Smooth muscle cell (in vitro differentiated cells): Measurements from ENCODE around the gene LGR4. TPM values are rescaled to one million over a fixed set of nuclear protein-coding genes. Genes with fewer than 3 reads are reported as not detected.
"Not testable (repeated sequence)": the region's sequence is repeated elsewhere in the genome, so short reads cannot be mapped to it uniquely, and the experiment has no call there.

Experiments
- DNase-seq: peaks from one replicate; lab custom pipeline; 2025; ENCODE audit not compliant: unreplicated experiment; lab: John Stamatoyannopoulos, UW
- H2AFZ ChIP-seq: fragments of 200-600 bp; sonication (generic); 2 replicates; pipeline ENCODE4 v1.6.0; 2016; ENCODE audit warnings: antibody characterized with exemption, low read depth, mild to moderate bottlenecking
- H3F3A ChIP-seq: fragments of 200-600 bp; sonication (generic); 2 replicates; pipeline ENCODE4 v1.6.0; 2017; ENCODE audit warnings: antibody characterized with exemption, low read depth
- H3K27ac ChIP-seq: fragments of 200-600 bp; sonication (generic); 2 replicates; pipeline ENCODE4 v1.5.1; 2016; ENCODE audit warnings: low read depth, mild to moderate bottlenecking
- H3K27me3 ChIP-seq: fragments of 200-600 bp; sonication (generic); 2 replicates; pipeline ENCODE4 v1.6.1; 2016; ENCODE audit warnings: low read depth, mild to moderate bottlenecking
- H3K36me3 ChIP-seq: fragments of 200-600 bp; sonication (generic); 2 replicates; pipeline ENCODE4 v1.5.1; 2016; ENCODE audit warnings: low read depth
- H3K4me1 ChIP-seq: fragments of 200-600 bp; sonication (generic); 2 replicates; pipeline ENCODE4 v1.5.1; 2016; ENCODE audit warnings: low read depth
- H3K4me2 ChIP-seq: fragments of 200-600 bp; sonication (generic); 2 replicates; pipeline ENCODE4 v1.6.0; 2016; ENCODE audit warnings: mild to moderate bottlenecking
- H3K4me3 ChIP-seq: fragments of 200-600 bp; sonication (generic); 2 replicates; pipeline ENCODE4 v1.5.1; 2016; ENCODE audit warnings: mild to moderate bottlenecking
- H3K79me2 ChIP-seq: fragments of 200-600 bp; sonication (generic); 2 replicates; pipeline ENCODE4 v1.6.0; 2016; ENCODE audit warnings: low read depth, mild to moderate bottlenecking
- H3K9ac ChIP-seq: fragments of 200-600 bp; sonication (generic); 2 replicates; pipeline ENCODE4 v1.6.0; 2016; ENCODE audit warnings: low read depth
- H3K9me3 ChIP-seq: fragments of 200-600 bp; sonication (generic); replicated peaks from 2 replicates; pipeline ENCODE4 v1.5.1; 2016; ENCODE audit warnings: low read depth
- H4K20me1 ChIP-seq: fragments of 200-600 bp; sonication (generic); 2 replicates; pipeline ENCODE4 v1.6.0; 2016; ENCODE audit warnings: low read depth
- WGBS: methylation state at CpG from one replicate; pipeline ENCODE4 v1.1.7; 2016; ENCODE audit warnings: low lambda C conversion rate; 5-methylcytosine and 5-hydroxymethylcytosine counted together
- polyA plus RNA-seq: library from polyadenylated mRNA; unstranded; fragments of >200 nt; fragmentation: Nextera tagmentation; extraction: Ambion mirVana; gene quantifications from 2 replicates; pipeline ENCODE4 v1.2.1, GENCODE V29; 2016
- total RNA-seq: library from RNA; depleted of rRNA; stranded (reverse); fragments of >200 nt; gene quantifications from 2 replicates; pipeline ENCODE4 v1.2.3, GENCODE V29; 2014
- TF ChIP-seq, protein P1 (sequence below): fragments of 200-600 bp; sonication (generic); IDR thresholded peaks from 2 replicates; pipeline ENCODE4 v1.5.1; 2017; ENCODE audit warnings: borderline replicate concordance, mild to moderate bottlenecking, antibody characterized with exemption; ENCODE audit not compliant: insufficient read depth, poor library complexity, severe bottlenecking

LGR4 gene
- total and polyA plus RNA-seq, 2 experiments from 2014 or later = 21.4 to 96.5 TPM

DNA sequence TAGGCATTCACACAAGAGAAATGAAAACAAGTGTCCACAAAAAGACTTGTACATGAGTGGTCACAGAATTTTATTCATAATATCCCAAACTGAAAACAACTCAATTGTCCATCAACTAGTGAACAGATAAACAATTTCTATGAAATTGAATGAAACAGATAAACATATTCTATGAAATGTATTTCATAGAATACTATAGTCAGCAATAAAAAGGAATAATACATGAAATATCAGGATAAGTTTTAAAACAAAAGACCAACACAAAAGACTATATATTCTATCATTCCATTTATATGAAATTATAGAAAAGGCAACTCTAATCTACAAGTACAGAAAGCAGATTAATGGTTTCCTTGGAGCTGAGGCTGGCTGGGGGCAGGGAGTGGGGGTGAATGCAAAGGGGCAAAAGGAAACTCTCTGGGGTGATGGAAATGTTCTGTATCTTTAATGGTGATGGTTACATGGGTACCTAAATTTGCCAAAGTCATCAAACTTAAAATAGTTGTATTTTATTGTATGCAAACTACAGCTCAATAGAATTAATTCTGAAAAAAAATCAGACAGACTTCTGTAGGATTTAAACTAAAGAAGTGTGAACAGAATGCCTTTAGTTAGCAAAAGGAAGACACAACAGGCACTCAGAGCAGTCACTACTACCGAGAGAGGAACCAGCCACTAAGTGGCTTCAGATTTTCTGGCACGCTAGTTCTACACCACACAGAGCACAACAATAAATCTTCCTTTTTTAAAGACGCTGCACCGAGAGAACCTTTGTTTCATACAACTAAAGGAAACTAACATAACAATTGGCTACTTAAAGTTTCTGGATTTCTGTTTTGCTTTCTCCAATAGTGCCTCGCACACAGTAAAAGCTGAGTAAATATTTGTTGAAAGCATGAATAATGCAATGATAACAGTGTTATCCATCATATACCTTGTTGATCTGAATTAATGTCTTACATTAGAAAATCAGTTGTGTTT is 124.9 kb downstream of the LGR4 start:
- H3K4me3 ChIP-seq = peak overlapping the region; percentile 19
- H3K27ac ChIP-seq = no peak overlapping the region
- H2AFZ ChIP-seq = no peak overlapping the region
- H3K9me3 ChIP-seq = no peaks in the 10 kb centered on the region
- no peak overlapping the region for H3K4me2 ChIP-seq
- no peak for DNase-seq
- TF ChIP-seq, protein P1, sequence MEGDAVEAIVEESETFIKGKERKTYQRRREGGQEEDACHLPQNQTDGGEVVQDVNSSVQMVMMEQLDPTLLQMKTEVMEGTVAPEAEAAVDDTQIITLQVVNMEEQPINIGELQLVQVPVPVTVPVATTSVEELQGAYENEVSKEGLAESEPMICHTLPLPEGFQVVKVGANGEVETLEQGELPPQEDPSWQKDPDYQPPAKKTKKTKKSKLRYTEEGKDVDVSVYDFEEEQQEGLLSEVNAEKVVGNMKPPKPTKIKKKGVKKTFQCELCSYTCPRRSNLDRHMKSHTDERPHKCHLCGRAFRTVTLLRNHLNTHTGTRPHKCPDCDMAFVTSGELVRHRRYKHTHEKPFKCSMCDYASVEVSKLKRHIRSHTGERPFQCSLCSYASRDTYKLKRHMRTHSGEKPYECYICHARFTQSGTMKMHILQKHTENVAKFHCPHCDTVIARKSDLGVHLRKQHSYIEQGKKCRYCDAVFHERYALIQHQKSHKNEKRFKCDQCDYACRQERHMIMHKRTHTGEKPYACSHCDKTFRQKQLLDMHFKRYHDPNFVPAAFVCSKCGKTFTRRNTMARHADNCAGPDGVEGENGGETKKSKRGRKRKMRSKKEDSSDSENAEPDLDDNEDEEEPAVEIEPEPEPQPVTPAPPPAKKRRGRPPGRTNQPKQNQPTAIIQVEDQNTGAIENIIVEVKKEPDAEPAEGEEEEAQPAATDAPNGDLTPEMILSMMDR = no peak
- no peak overlapping the region for H3K9ac ChIP-seq
- no peaks in the 10 kb centered on the region for H3F3A ChIP-seq
- H3K79me2 ChIP-seq = no peaks in the 10 kb centered on the region
- H3K27me3 ChIP-seq = no peaks in the 10 kb centered on the region
- peaks cover 32% of the 10 kb centered on the region for H3K4me1 ChIP-seq
- 31% methylated on average over 5 of the region's 5 CpGs for WGBS
- no peaks in the 10 kb centered on the region for H4K20me1 ChIP-seq
- peaks cover 5% of the 10 kb centered on the region for H3K36me3 ChIP-seq

DNA sequence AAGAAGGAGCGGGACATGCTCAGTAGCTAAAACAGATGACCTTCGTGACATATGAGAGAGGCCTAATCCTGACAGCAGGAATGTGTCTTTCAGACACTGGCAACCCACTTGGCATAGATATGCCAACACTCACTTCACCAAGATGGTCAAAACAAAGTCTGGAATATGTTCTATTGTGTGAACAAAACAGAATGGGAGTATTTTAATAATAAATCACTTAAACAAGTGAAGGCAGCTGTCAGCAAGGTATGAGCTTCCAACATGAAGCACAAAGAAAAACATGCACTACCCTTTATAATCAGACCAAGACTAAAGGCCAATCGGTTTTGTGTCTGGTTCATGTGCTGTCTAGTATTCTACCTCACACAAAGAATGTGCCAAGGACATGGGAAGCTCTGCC is 132.6 kb downstream of the LGR4 start:
- H3K4me1 ChIP-seq = no peaks in the 10 kb centered on the region
- H3K4me2 ChIP-seq = no peak overlapping the region
- WGBS = 85% methylated on average over 3 of the region's 3 CpGs
- H4K20me1 ChIP-seq = no peaks in the 10 kb centered on the region
- no peak for DNase-seq
- H3K9ac ChIP-seq = no peak overlapping the region
- H3K79me2 ChIP-seq = no peaks in the 10 kb centered on the region
- no peaks in the 10 kb centered on the region for H3K27me3 ChIP-seq
- no peak overlapping the region for H3K27ac ChIP-seq
- H3F3A ChIP-seq = no peaks in the 10 kb centered on the region
- no peak overlapping the region for H2AFZ ChIP-seq
- TF ChIP-seq, protein P1 = no peak
- no peaks in the 10 kb centered on the region for H3K36me3 ChIP-seq
- H3K4me3 ChIP-seq = no peak overlapping the region
- H3K9me3 ChIP-seq = no peaks in the 10 kb centered on the region

DNA sequence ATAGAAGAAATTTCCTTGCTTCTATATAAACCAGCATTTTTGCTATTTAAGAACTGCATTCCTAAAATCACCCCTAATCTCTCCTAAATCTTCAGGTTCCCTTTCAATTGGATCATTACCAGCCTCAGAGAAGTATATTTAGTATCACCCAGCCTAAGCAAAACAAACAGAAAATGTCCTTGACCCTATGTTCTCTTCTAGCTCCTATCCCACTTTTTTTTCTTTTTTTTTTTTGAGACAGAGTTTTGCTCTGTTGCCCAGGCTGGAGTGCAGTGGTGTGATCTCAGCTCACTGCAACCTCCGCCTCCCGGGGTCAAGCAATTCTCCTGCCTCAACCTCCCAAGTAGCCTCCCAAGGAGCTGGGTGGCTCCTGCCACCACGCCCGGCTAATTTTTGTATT is 137.8 kb downstream of the LGR4 start:
- H3K4me1 ChIP-seq = peaks cover 12% of the 10 kb centered on the region
- not testable (repeated sequence) for H3K27ac ChIP-seq, H2AFZ ChIP-seq, H4K20me1 ChIP-seq, H3K36me3 ChIP-seq, H3K27me3 ChIP-seq, H3K4me2 ChIP-seq, DNase-seq, H3F3A ChIP-seq, H3K4me3 ChIP-seq, H3K79me2 ChIP-seq, H3K9me3 ChIP-seq, H3K9ac ChIP-seq
- WGBS = 94% methylated on average over 4 of the region's 4 CpGs

DNA sequence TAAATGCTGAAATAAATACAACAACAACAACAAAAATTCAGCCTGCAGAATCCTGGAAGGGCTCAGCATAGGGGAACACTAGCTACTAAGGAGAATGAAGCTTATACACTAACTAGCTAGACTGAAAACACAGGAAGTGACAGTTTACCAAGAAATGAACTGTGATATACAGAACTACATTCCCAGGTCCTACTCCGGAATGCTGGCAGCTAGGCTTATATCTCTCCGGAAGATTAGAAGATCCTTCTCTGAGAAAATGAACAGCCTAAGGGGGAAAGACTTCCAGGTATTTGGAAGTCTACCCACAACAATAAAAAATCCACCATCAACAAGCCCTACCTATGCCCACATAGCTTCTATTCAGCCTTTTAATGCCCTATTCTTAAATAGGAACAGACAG is 140.6 kb downstream of the LGR4 start:
- no peak for DNase-seq
- H3K4me3 ChIP-seq = no peak overlapping the region
- H3F3A ChIP-seq = no peaks in the 10 kb centered on the region
- H3K27ac ChIP-seq = peak overlapping the region; percentile 67
- no peaks in the 10 kb centered on the region for H3K27me3 ChIP-seq
- H3K4me1 ChIP-seq = peaks cover 12% of the 10 kb centered on the region
- no peak overlapping the region for H3K9ac ChIP-seq
- H4K20me1 ChIP-seq = no peaks in the 10 kb centered on the region
- H3K4me2 ChIP-seq = peak overlapping the region; percentile 62
- no peaks in the 10 kb centered on the region for H3K79me2 ChIP-seq
- no peaks in the 10 kb centered on the region for H3K36me3 ChIP-seq
- 5% methylated on average over 2 of the region's 2 CpGs for WGBS
- H2AFZ ChIP-seq = peak overlapping the region; percentile 40
- no peaks in the 10 kb centered on the region for H3K9me3 ChIP-seq
- TF ChIP-seq, protein P1 = no peak
